K562 (cell line): ENCODE results near the gene OCSTAMP. TPM values are rescaled to one million over a fixed set of nuclear protein-coding genes. Genes with fewer than 3 reads are reported as not detected.

Experiments used
- CBX2 ChIP-seq: fragments of 200-600 bp; sonication (generic); IDR thresholded peaks from one replicate; pipeline ENCODE4 v1.6.1; 2012; ENCODE audit warnings: mild to moderate bottlenecking, low read length, inconsistent platforms; ENCODE audit not compliant: insufficient read depth, poor library complexity, severe bottlenecking
- CEBPB ChIP-seq: fragments of 450-650 bp; IDR thresholded peaks from 2 replicates; pipeline ENCODE4 v1.6.1; 2016; ENCODE audit warnings: missing genetic modification characterization, missing compliant biosample characterization
- ESRRA ChIP-seq: fragments of 450-650 bp; IDR thresholded peaks from 2 replicates; pipeline ENCODE4 v1.6.1; 2014; ENCODE audit warnings: low read depth, mild to moderate bottlenecking, moderate library complexity, borderline replicate concordance
- HNRNPLL ChIP-seq: fragments of 200-400 bp; formaldehyde crosslinking; IDR thresholded peaks from 2 replicates; pipeline ENCODE4 v1.6.1; 2017; ENCODE audit warnings: low read length, low read depth, mild to moderate bottlenecking; ENCODE audit not compliant: poor library complexity, severe bottlenecking
- MAFF ChIP-seq: IDR thresholded peaks from 2 replicates; pipeline ENCODE4 v1.6.1; 2012; ENCODE audit warnings: low read length, improper control_type of control experiment
- MIER1 ChIP-seq: fragments of 450-650 bp; IDR thresholded peaks from 2 replicates; pipeline ENCODE4 v1.6.1; 2016; ENCODE audit warnings: antibody characterized with exemption, mild to moderate bottlenecking, low read depth
- POLR3A ChIP-seq: IDR thresholded peaks from 2 replicates; pipeline ENCODE4 v1.6.1; 2011; ENCODE audit warnings: borderline replicate concordance, mild to moderate bottlenecking, moderate library complexity; ENCODE audit not compliant: insufficient read length, insufficient read depth; ENCODE audit errors: extremely low read depth
- RBM22 ChIP-seq: fragments of 200-400 bp; formaldehyde crosslinking; IDR thresholded peaks from 2 replicates; pipeline ENCODE4 v1.6.1; 2018; ENCODE audit warnings: low read length, low read depth; ENCODE audit not compliant: poor library complexity, severe bottlenecking
- U2AF2 ChIP-seq: fragments of 200-400 bp; formaldehyde crosslinking; optimal IDR thresholded peaks from 2 replicates; pipeline ENCODE3; 2017; ENCODE audit warnings: low read depth, mild to moderate bottlenecking, low read length
- ZFP30 ChIP-seq: fragments of 250-450 bp; sonication (Bioruptor Pico); IDR thresholded peaks from 2 replicates; pipeline ENCODE4 v1.8.0; 2022; ENCODE audit warnings: moderate library complexity, mild to moderate bottlenecking, inconsistent platforms, borderline replicate concordance
- ZFP36 ChIP-seq: fragments of 150-350 bp; IDR thresholded peaks from 2 replicates; pipeline ENCODE4 v1.6.1; 2018; ENCODE audit warnings: low read length, low read depth; ENCODE audit not compliant: partially characterized antibody
- ZNF133 ChIP-seq: fragments of 250-450 bp; sonication (Bioruptor Pico); IDR thresholded peaks from 2 replicates; pipeline ENCODE4 v1.4.0; 2020; ENCODE audit warnings: mild to moderate bottlenecking
- ZNF165 ChIP-seq: fragments of 250-450 bp; sonication (Bioruptor Pico); IDR thresholded peaks from 2 replicates; pipeline ENCODE4 v1.4.0; 2020; ENCODE audit warnings: borderline replicate concordance
- polyA plus RNA-seq, 8 experiments: library from polyadenylated mRNA; depleted of rRNA in 4 of 8; stranded (reverse) in 5 of 8; unstranded in 3 of 8; fragments of >200 nt; fragmentation: Nextera tagmentation in 2 of 8; fragmentation: Illumina TruSeq in 1 of 8; extraction: Ambion mirVana in 2 of 8; extraction: Trizol in 1 of 8; gene quantifications; 2 replicates each; pipeline versions ENCODE4 v1.2.1 to v1.2.3, GENCODE V29; 2011 to 2014; ENCODE audit warnings: inconsistent platforms in 1 of 8, missing spikeins in 1 of 8
- total RNA-seq, 7 experiments: library from RNA; depleted of rRNA in 6 of 7; stranded (reverse); fragments of >200 nt in 6 of 7; fragmentation: Illumina TruSeq in 2 of 7; extraction: Trizol in 2 of 7; gene quantifications; 2 replicates each; pipeline versions ENCODE4 v1.2.1 to v1.2.3, GENCODE V29; 2011 to 2021; ENCODE audit warnings: low replicate concordance in 1 of 7
- TF ChIP-seq, protein P1 (sequence below): sonication (generic); formaldehyde crosslinking; IDR thresholded peaks from 2 replicates; pipeline ENCODE4 v1.8.1; 2023; ENCODE audit warnings: mild to moderate bottlenecking, missing genetic modification reagents
- TF ChIP-seq, protein P2 (sequence below): fragments of 450-650 bp; IDR thresholded peaks from 2 replicates; pipeline ENCODE4 v1.6.1; 2017; ENCODE audit warnings: mild to moderate bottlenecking, moderate library complexity
- TF ChIP-seq, protein P3 (sequence below), 2 experiments: fragments of 150-350 bp in 1 of 2; IDR thresholded peaks; 2 replicates each; pipeline ENCODE4 v1.6.1; 2012 to 2016; ENCODE audit warnings: low read depth in 2 of 2, low read length in 2 of 2, mild to moderate bottlenecking in 1 of 2, moderate library complexity in 1 of 2
- TF ChIP-seq, protein P4 (sequence below): fragments of 450-650 bp; IDR thresholded peaks from 2 replicates; pipeline ENCODE4 v1.6.1; 2016; ENCODE audit warnings: borderline replicate concordance

Gene OCSTAMP
- total and polyA plus RNA-seq, 9 of the 15 experiments (the other 6 are each of a cell fraction or from before 2014, with no cell fraction given) = not detected

- TF ChIP-seq, protein P1, sequence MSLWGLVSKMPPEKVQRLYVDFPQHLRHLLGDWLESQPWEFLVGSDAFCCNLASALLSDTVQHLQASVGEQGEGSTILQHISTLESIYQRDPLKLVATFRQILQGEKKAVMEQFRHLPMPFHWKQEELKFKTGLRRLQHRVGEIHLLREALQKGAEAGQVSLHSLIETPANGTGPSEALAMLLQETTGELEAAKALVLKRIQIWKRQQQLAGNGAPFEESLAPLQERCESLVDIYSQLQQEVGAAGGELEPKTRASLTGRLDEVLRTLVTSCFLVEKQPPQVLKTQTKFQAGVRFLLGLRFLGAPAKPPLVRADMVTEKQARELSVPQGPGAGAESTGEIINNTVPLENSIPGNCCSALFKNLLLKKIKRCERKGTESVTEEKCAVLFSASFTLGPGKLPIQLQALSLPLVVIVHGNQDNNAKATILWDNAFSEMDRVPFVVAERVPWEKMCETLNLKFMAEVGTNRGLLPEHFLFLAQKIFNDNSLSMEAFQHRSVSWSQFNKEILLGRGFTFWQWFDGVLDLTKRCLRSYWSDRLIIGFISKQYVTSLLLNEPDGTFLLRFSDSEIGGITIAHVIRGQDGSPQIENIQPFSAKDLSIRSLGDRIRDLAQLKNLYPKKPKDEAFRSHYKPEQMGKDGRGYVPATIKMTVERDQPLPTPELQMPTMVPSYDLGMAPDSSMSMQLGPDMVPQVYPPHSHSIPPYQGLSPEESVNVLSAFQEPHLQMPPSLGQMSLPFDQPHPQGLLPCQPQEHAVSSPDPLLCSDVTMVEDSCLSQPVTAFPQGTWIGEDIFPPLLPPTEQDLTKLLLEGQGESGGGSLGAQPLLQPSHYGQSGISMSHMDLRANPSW = no peak
- TF ChIP-seq, protein P2, sequence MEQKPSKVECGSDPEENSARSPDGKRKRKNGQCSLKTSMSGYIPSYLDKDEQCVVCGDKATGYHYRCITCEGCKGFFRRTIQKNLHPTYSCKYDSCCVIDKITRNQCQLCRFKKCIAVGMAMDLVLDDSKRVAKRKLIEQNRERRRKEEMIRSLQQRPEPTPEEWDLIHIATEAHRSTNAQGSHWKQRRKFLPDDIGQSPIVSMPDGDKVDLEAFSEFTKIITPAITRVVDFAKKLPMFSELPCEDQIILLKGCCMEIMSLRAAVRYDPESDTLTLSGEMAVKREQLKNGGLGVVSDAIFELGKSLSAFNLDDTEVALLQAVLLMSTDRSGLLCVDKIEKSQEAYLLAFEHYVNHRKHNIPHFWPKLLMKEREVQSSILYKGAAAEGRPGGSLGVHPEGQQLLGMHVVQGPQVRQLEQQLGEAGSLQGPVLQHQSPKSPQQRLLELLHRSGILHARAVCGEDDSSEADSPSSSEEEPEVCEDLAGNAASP = no peak
- TF ChIP-seq ZNF165 (CRISPR knock-in tag) (no peak), CEBPB (tag) (peak; percentile 48; the same call in 1 of the 2 replicates), MIER1 (peak; percentile 90), U2AF2 (no peak), ZFP36 (no peak), MAFF (no peak), POLR3A (no peak), ESRRA (no peak), CBX2 (no peak), ZNF133 (no peak), ZFP30 (CRISPR knock-in tag) (no peak), HNRNPLL (no peak), RBM22 (no peak)
- TF ChIP-seq, protein P3, sequence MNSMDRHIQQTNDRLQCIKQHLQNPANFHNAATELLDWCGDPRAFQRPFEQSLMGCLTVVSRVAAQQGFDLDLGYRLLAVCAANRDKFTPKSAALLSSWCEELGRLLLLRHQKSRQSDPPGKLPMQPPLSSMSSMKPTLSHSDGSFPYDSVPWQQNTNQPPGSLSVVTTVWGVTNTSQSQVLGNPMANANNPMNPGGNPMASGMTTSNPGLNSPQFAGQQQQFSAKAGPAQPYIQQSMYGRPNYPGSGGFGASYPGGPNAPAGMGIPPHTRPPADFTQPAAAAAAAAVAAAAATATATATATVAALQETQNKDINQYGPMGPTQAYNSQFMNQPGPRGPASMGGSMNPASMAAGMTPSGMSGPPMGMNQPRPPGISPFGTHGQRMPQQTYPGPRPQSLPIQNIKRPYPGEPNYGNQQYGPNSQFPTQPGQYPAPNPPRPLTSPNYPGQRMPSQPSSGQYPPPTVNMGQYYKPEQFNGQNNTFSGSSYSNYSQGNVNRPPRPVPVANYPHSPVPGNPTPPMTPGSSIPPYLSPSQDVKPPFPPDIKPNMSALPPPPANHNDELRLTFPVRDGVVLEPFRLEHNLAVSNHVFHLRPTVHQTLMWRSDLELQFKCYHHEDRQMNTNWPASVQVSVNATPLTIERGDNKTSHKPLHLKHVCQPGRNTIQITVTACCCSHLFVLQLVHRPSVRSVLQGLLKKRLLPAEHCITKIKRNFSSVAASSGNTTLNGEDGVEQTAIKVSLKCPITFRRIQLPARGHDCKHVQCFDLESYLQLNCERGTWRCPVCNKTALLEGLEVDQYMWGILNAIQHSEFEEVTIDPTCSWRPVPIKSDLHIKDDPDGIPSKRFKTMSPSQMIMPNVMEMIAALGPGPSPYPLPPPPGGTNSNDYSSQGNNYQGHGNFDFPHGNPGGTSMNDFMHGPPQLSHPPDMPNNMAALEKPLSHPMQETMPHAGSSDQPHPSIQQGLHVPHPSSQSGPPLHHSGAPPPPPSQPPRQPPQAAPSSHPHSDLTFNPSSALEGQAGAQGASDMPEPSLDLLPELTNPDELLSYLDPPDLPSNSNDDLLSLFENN (IDR thresholded peaks at IDR 0.05; ENCODE audit: low read depth in 2 of 2, low read length in 2 of 2) = no peak
- TF ChIP-seq, protein P4, sequence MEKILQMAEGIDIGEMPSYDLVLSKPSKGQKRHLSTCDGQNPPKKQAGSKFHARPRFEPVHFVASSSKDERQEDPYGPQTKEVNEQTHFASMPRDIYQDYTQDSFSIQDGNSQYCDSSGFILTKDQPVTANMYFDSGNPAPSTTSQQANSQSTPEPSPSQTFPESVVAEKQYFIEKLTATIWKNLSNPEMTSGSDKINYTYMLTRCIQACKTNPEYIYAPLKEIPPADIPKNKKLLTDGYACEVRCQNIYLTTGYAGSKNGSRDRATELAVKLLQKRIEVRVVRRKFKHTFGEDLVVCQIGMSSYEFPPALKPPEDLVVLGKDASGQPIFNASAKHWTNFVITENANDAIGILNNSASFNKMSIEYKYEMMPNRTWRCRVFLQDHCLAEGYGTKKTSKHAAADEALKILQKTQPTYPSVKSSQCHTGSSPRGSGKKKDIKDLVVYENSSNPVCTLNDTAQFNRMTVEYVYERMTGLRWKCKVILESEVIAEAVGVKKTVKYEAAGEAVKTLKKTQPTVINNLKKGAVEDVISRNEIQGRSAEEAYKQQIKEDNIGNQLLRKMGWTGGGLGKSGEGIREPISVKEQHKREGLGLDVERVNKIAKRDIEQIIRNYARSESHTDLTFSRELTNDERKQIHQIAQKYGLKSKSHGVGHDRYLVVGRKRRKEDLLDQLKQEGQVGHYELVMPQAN = no peak
Observed at GRCh38 chr20:46523696-46524328, 26.6 kb downstream of the OCSTAMP start (continued).
